GM23338 (cell line): ENCODE measurements around the gene ZNF22. TPM values are rescaled to one million over a fixed set of nuclear protein-coding genes. Genes with fewer than 3 reads are reported as not detected.

Experiments
- ATAC-seq: fragments of 200-7000 bp; cut with Tn5 transposase; 3 replicates; pipeline ENCODE4 v1.9.1; 2020
- DNase-seq: peaks from one replicate; pipeline ENCODE4 v3.0.0-alpha.2; 2015; ENCODE audit warnings: low spot score
- H2AFZ ChIP-seq: fragments of 200-600 bp; sonication (generic); 2 replicates; pipeline ENCODE4 v1.8.0; 2016; ENCODE audit warnings: antibody characterized with exemption, mild to moderate bottlenecking, moderate library complexity
- H3F3A ChIP-seq: fragments of 200-600 bp; sonication (generic); replicated peaks from 2 replicates; pipeline ENCODE4 v1.8.0; 2017; ENCODE audit warnings: antibody characterized with exemption, mixed run types, low read depth
- H3K27ac ChIP-seq: fragments of 200-600 bp; sonication (generic); 2 replicates; pipeline ENCODE4 v1.6.1; 2016; ENCODE audit warnings: low read depth
- H3K27me3 ChIP-seq: fragments of 200-600 bp; sonication (generic); 2 replicates; pipeline ENCODE4 v1.8.0; 2016; ENCODE audit warnings: mild to moderate bottlenecking, mixed run types, moderate library complexity; ENCODE audit not compliant: insufficient read depth
- H3K36me3 ChIP-seq: fragments of 200-600 bp; sonication (generic); 2 replicates; pipeline ENCODE4 v1.8.0; 2016; ENCODE audit warnings: mild to moderate bottlenecking; ENCODE audit not compliant: insufficient read depth
- H3K4me1 ChIP-seq: fragments of 200-600 bp; sonication (generic); 2 replicates; pipeline ENCODE4 v1.8.0; 2016; ENCODE audit warnings: mild to moderate bottlenecking, moderate library complexity; ENCODE audit not compliant: insufficient read depth
- H3K4me2 ChIP-seq: fragments of 200-600 bp; sonication (generic); 2 replicates; pipeline ENCODE4 v1.7.1; 2017; ENCODE audit warnings: mixed run types
- H3K4me3 ChIP-seq: fragments of 200-600 bp; sonication (generic); 2 replicates; pipeline ENCODE4 v1.6.1; 2016; ENCODE audit warnings: mixed run types
- H3K79me2 ChIP-seq: fragments of 200-600 bp; sonication (generic); replicated peaks from 2 replicates; pipeline ENCODE4 v1.8.0; 2017; ENCODE audit warnings: mild to moderate bottlenecking; ENCODE audit not compliant: insufficient read depth
- H3K9me2 ChIP-seq: fragments of 200-600 bp; sonication (generic); 2 replicates; pipeline ENCODE4 v1.8.0; 2017; ENCODE audit not compliant: insufficient read depth
- H4K20me1 ChIP-seq: fragments of 200-600 bp; sonication (generic); replicated peaks from 2 replicates; pipeline ENCODE4 v1.8.0; 2017; ENCODE audit warnings: mild to moderate bottlenecking; ENCODE audit not compliant: insufficient read depth
- H3K27ac Mint-ChIP-seq: 2 replicates; pipeline ENCODE4 v1.8.0; 2020; ENCODE audit warnings: inconsistent platforms, mild to moderate bottlenecking, moderate library complexity, mixed read lengths
- H3K27me3 Mint-ChIP-seq: 3 replicates; pipeline ENCODE4 v1.8.0; 2022; ENCODE audit warnings: low read depth, mild to moderate bottlenecking, moderate library complexity, mixed read lengths, inconsistent platforms; ENCODE audit not compliant: insufficient read depth, poor library complexity
- H3K36me3 Mint-ChIP-seq: 3 replicates; pipeline ENCODE4 v1.8.0; 2021; ENCODE audit warnings: low read depth, mild to moderate bottlenecking, inconsistent platforms, moderate library complexity, mixed read lengths
- H3K4me1 Mint-ChIP-seq: 3 replicates; pipeline ENCODE4 v1.8.0; 2020; ENCODE audit warnings: mild to moderate bottlenecking, inconsistent platforms, mixed read lengths
- H3K4me3 Mint-ChIP-seq: 3 replicates; pipeline ENCODE4 v1.8.0; 2021; ENCODE audit warnings: moderate library complexity, mild to moderate bottlenecking, inconsistent platforms, mixed read lengths
- H3K9me3 Mint-ChIP-seq: 3 replicates; pipeline ENCODE4 v1.8.0; 2020; ENCODE audit warnings: moderate library complexity, mild to moderate bottlenecking, inconsistent platforms, mixed read lengths
- CREB1 ChIP-seq: fragments of 250-450 bp; sonication (Bioruptor Pico); IDR thresholded peaks from 2 replicates; pipeline ENCODE4 v1.5.0; 2020; ENCODE audit warnings: low read depth, mild to moderate bottlenecking, moderate library complexity
- EZH2 ChIP-seq: fragments of 200-600 bp; sonication (generic); IDR thresholded peaks from one replicate; pipeline ENCODE4 v1.8.0; 2017; ENCODE audit warnings: antibody characterized with exemption, mild to moderate bottlenecking, low read depth; ENCODE audit not compliant: unreplicated experiment
- EZH2phosphoT487 ChIP-seq: fragments of 200-600 bp; sonication (generic); IDR thresholded peaks from one replicate; pipeline ENCODE4 v1.8.1; 2018; ENCODE audit warnings: antibody characterized with exemption; ENCODE audit not compliant: unreplicated experiment
- JUNB ChIP-seq: IDR thresholded peaks from one replicate; pipeline ENCODE4 v1.6.1; 2016; ENCODE audit warnings: antibody characterized with exemption; ENCODE audit not compliant: unreplicated experiment
- NANOG ChIP-seq: IDR thresholded peaks from 2 replicates; pipeline ENCODE4 v1.6.1; 2016; ENCODE audit warnings: antibody characterized with exemption, borderline replicate concordance
- POLR2AphosphoS5 ChIP-seq: IDR thresholded peaks from 2 replicates; pipeline ENCODE4 v1.6.1; 2016; ENCODE audit warnings: antibody characterized with exemption, low read depth
- ZNF114 ChIP-seq: fragments of 250-450 bp; sonication (Bioruptor Pico); IDR thresholded peaks from 2 replicates; pipeline ENCODE4 v1.5.0; 2020; ENCODE audit warnings: mild to moderate bottlenecking, moderate library complexity
- polyA plus RNA-seq: library from polyadenylated mRNA; unstranded; fragments of >200 nt; fragmentation: Nextera tagmentation; extraction: Ambion mirVana; gene quantifications from 2 replicates; pipeline ENCODE4 v1.2.1, GENCODE V29; 2016
- total RNA-seq: library from RNA; depleted of rRNA; stranded (reverse); fragments of >200 nt; shearing (Covaris generic); gene quantifications from 2 replicates; pipeline ENCODE4 v1.2.3, GENCODE V29; 2014
- TF ChIP-seq, protein P1 (sequence below): fragments of 250-450 bp; sonication (Bioruptor Pico); IDR thresholded peaks from 2 replicates; pipeline ENCODE4 v1.5.0; 2020; ENCODE audit warnings: mild to moderate bottlenecking, moderate library complexity
- TF ChIP-seq, protein P2 (sequence below): IDR thresholded peaks from 2 replicates; pipeline ENCODE4 v1.6.1; 2016; ENCODE audit warnings: antibody characterized with exemption

ZNF22 gene
- total and polyA plus RNA-seq, 2 experiments from 2014 or later: 40.5 to 81.8 TPM

DNA sequence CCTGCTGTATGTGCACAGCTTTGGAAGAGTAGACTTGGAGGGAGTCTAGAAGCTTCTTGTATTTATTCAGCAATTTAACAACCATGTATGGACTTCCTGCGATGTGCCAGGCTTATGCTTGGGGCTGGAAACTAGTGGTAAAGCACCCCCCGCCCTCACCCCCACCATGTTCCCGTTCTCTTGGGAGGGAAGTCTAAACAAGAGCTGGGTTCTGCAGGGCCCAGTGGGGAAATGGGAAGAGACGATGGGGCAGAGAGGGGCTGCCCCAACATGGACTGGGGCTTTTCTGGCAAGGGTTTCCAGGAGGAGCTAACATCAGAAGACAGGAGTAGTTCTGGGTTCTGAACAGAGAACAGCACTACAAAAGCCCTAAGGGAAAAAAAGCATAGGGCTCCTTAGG is 33.1 kb upstream of the ZNF22 start (continued):
- TF ChIP-seq, protein P1, sequence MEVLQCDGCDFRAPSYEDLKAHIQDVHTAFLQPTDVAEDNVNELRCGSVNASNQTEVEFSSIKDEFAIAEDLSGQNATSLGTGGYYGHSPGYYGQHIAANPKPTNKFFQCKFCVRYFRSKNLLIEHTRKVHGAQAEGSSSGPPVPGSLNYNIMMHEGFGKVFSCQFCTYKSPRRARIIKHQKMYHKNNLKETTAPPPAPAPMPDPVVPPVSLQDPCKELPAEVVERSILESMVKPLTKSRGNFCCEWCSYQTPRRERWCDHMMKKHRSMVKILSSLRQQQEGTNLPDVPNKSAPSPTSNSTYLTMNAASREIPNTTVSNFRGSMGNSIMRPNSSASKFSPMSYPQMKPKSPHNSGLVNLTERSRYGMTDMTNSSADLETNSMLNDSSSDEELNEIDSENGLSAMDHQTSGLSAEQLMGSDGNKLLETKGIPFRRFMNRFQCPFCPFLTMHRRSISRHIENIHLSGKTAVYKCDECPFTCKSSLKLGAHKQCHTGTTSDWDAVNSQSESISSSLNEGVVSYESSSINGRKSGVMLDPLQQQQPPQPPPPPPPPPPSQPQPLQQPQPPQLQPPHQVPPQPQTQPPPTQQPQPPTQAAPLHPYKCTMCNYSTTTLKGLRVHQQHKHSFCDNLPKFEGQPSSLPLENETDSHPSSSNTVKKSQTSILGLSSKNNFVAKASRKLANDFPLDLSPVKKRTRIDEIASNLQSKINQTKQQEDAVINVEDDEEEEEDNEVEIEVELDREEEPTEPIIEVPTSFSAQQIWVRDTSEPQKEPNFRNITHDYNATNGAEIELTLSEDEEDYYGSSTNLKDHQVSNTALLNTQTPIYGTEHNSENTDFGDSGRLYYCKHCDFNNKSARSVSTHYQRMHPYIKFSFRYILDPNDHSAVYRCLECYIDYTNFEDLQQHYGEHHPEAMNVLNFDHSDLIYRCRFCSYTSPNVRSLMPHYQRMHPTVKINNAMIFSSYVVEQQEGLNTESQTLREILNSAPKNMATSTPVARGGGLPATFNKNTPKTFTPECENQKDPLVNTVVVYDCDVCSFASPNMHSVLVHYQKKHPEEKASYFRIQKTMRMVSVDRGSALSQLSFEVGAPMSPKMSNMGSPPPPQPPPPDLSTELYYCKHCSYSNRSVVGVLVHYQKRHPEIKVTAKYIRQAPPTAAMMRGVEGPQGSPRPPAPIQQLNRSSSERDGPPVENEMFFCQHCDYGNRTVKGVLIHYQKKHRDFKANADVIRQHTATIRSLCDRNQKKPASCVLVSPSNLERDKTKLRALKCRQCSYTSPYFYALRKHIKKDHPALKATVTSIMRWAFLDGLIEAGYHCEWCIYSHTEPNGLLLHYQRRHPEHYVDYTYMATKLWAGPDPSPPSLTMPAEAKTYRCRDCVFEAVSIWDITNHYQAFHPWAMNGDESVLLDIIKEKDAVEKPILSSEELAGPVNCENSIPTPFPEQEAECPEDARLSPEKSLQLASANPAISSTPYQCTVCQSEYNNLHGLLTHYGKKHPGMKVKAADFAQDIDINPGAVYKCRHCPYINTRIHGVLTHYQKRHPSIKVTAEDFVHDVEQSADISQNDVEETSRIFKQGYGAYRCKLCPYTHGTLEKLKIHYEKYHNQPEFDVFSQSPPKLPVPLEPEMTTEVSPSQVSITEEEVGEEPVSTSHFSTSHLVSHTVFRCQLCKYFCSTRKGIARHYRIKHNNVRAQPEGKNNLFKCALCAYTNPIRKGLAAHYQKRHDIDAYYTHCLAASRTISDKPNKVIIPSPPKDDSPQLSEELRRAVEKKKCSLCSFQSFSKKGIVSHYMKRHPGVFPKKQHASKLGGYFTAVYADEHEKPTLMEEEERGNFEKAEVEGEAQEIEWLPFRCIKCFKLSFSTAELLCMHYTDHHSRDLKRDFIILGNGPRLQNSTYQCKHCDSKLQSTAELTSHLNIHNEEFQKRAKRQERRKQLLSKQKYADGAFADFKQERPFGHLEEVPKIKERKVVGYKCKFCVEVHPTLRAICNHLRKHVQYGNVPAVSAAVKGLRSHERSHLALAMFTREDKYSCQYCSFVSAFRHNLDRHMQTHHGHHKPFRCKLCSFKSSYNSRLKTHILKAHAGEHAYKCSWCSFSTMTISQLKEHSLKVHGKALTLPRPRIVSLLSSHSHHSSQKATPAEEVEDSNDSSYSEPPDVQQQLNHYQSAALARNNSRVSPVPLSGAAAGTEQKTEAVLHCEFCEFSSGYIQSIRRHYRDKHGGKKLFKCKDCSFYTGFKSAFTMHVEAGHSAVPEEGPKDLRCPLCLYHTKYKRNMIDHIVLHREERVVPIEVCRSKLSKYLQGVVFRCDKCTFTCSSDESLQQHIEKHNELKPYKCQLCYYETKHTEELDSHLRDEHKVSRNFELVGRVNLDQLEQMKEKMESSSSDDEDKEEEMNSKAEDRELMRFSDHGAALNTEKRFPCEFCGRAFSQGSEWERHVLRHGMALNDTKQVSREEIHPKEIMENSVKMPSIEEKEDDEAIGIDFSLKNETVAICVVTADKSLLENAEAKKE (CRISPR knock-in tag): no peak
- TF ChIP-seq NANOG: no peak

DNA sequence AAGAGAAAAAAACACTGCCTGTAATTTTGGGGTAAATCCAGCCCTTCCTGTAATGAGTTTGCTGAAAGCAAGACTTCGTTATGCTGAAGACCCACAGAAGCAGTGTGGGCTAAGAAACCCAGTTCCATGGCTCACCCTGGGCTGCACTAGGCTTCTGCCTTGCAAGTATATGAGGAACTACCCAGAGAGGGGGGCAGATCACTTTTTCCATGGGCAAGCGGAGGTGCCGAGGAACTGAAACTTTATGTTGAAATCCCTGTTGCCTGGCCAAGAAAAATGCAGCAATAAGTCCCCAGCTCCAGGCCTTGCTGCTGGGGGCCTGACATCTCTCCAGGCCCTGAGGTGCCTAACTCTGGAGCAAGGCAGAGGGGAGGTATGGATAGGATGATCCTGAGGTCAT is 32.6 kb upstream of the ZNF22 start:
- no peaks in the 10 kb centered on the region for H3K27me3 ChIP-seq
- TF ChIP-seq JUNB (no peak), EZH2phosphoT487 (no peak), POLR2AphosphoS5 (no peak), EZH2 (no peak), CREB1 (CRISPR knock-in tag) (no peak), ZNF114 (CRISPR knock-in tag) (no peak)
- TF ChIP-seq, protein P2, sequence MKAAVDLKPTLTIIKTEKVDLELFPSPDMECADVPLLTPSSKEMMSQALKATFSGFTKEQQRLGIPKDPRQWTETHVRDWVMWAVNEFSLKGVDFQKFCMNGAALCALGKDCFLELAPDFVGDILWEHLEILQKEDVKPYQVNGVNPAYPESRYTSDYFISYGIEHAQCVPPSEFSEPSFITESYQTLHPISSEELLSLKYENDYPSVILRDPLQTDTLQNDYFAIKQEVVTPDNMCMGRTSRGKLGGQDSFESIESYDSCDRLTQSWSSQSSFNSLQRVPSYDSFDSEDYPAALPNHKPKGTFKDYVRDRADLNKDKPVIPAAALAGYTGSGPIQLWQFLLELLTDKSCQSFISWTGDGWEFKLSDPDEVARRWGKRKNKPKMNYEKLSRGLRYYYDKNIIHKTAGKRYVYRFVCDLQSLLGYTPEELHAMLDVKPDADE: no peak
- peaks cover 6% of the 10 kb centered on the region; the same call in 1 of the 2 replicates for H3F3A ChIP-seq
- Mint-ChIP-seq H3K36me3 (peaks cover 22% of the 10 kb centered on the region), H3K9me3 (no peaks in the 10 kb centered on the region; the same call in 2 of the 3 replicates), H3K27me3 (peaks cover 17% of the 10 kb centered on the region), H3K4me1 (peaks cover 50% of the 10 kb centered on the region), H3K27ac (no peak overlapping the region), H3K4me3 (no peak overlapping the region)
- no peak overlapping the region for H3K4me2 ChIP-seq
- no peak overlapping the region for H3K27ac ChIP-seq
- H2AFZ ChIP-seq: no peak overlapping the region
- no peaks in the 10 kb centered on the region for H3K36me3 ChIP-seq
- no peaks in the 10 kb centered on the region; the same call in 1 of the 2 replicates for H3K79me2 ChIP-seq
- no peak overlapping the region for H3K4me3 ChIP-seq
- peaks cover 9% of the 10 kb centered on the region; the same call in 1 of the 2 replicates for H3K9me2 ChIP-seq
- no peaks in the 10 kb centered on the region for H4K20me1 ChIP-seq
- ATAC-seq (no peak), DNase-seq (no peak)
- peaks cover 34% of the 10 kb centered on the region for H3K4me1 ChIP-seq
